ENCODE measurements around the gene MXD1. TPM values are rescaled to one million over a fixed set of nuclear protein-coding genes. Genes with fewer than 3 reads are reported as not detected.

MXD1 gene
- total and polyA plus RNA-seq, 2 of the 4 experiments (the other 2 are of a cell fraction), result 2.0 to 3.7 TPM

DNA sequence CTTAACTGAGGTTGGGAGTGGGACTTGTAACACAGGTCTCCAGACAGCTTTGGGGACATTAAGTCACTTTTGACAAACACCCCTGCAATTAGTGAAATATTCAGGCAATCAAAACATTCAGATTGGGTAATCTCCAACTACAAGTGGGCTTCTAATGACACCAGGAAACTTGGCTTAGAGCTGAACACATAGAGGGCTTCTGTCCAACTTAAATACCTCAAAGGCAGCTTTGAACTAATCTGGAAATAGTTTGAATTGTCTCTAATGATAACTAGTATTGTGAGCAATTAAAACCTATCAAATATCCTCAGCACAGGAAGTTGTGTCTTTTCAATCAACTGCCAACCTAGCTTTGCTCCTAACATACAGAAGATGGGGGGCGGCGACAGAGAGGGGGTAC, 51.6 kb downstream of the MXD1 start:
- Histone ChIP-seq H3K27me3 (ENCODE audit: control insufficient read depth, insufficient read depth, low read length) (peaks cover 8% of the 10 kb centered on the region; the same call in 1 of the 2 replicates), H3K4me1 (ENCODE audit: control insufficient read depth, insufficient read depth, low read length) (no peaks in the 10 kb centered on the region), H4K91ac (ENCODE audit: insufficient read depth, low read depth, low read length) (no peak overlapping the region), H3K4me2 (ENCODE audit: low read depth, low read length) (no peak overlapping the region), H2BK20ac (ENCODE audit: low read depth, low read length) (no peak overlapping the region), H3K4me3 (ENCODE audit: insufficient read depth, low read depth, low read length) (no peak overlapping the region), H2AFZ (replicated peaks; ENCODE audit: low read length, poor library complexity) (no peak overlapping the region), H3K4ac (ENCODE audit: low read depth, low read length) (no peak overlapping the region), H4K20me1 (ENCODE audit: insufficient read depth, low read length) (no peaks in the 10 kb centered on the region), H2BK120ac (ENCODE audit: low read depth, low read length) (no peak overlapping the region), H3K14ac (replicated peaks; ENCODE audit: low read depth, low read length) (no peak overlapping the region), H3K27ac (ENCODE audit: insufficient read depth, low read length) (no peak overlapping the region), H3K56ac (ENCODE audit: extremely low read depth, insufficient read depth, low read length) (no peak overlapping the region), H3K9me3 (ENCODE audit: control insufficient read depth, insufficient read depth, low read length) (no peaks in the 10 kb centered on the region), H2BK5ac (ENCODE audit: low read depth, low read length, poor library complexity, severe bottlenecking) (no peak overlapping the region), H2AK5ac (ENCODE audit: low read depth, low read length) (no peak overlapping the region), H2BK15ac (ENCODE audit: low read depth, low read length) (no peak overlapping the region), H4K8ac (ENCODE audit: low read depth in 2 of 2, low read length in 2 of 2) (no peak overlapping the region), H3K9ac (ENCODE audit: low read depth, low read length) (no peak overlapping the region), H3K18ac (ENCODE audit: low read depth, low read length) (no peak overlapping the region), H2AK9ac (replicated peaks; ENCODE audit: low read depth, low read length, poor library complexity) (no peak overlapping the region), H3K36me3 (ENCODE audit: control insufficient read depth, insufficient read depth, low read length) (no peaks in the 10 kb centered on the region), H3K9me1 (ENCODE audit: insufficient read depth, low read length) (no peaks in the 10 kb centered on the region), H3K23ac (ENCODE audit: low read depth, low read length) (no peak overlapping the region), H3K79me1 (ENCODE audit: low read depth in 1 of 2, low read length in 2 of 2) (no peaks in the 10 kb centered on the region), H4K5ac (ENCODE audit: low read depth, low read length) (no peak overlapping the region)
- no peak for DNase-seq
- BruUV-seq (replicated peaks), result no TSS peak
- ChIA-PET CTCF (no interaction called here), POLR2A (ENCODE audit: unreplicated experiment) (no interaction called here)
- TF ChIP-seq ELK1 (IDR thresholded peaks at IDR 0.05; ENCODE audit: borderline replicate concordance, low read depth, low read length), result no peak
- TF ChIP-seq NFE2L2 (IDR thresholded peaks at IDR 0.05; ENCODE audit: low read depth, low read length), result no peak
- no peak for TF ChIP-seq SMC3 (IDR thresholded peaks at IDR 0.05; ENCODE audit: low read depth, low read length)
- TF ChIP-seq CEBPB (IDR thresholded peaks at IDR 0.05; ENCODE audit: low read depth, low read length), result no peak
- no peak for TF ChIP-seq RFX5 (IDR thresholded peaks at IDR 0.05; ENCODE audit: low read depth, low read length)
- TF ChIP-seq MXI1 (IDR thresholded peaks at IDR 0.05; ENCODE audit: borderline replicate concordance, low read depth, low read length), result no peak
- TF ChIP-seq RAD21 (IDR thresholded peaks at IDR 0.05; ENCODE audit: low read length), result no peak
- TF ChIP-seq RCOR1 (IDR thresholded peaks at IDR 0.05; ENCODE audit: insufficient replicate concordance, low read length), result no peak
- TF ChIP-seq MAZ (IDR thresholded peaks at IDR 0.05; ENCODE audit: borderline replicate concordance, low read depth, low read length), result no peak
- no peak for TF ChIP-seq POLR2A (IDR thresholded peaks at IDR 0.05; ENCODE audit: low read depth, low read length)
- TF ChIP-seq, protein P1, sequence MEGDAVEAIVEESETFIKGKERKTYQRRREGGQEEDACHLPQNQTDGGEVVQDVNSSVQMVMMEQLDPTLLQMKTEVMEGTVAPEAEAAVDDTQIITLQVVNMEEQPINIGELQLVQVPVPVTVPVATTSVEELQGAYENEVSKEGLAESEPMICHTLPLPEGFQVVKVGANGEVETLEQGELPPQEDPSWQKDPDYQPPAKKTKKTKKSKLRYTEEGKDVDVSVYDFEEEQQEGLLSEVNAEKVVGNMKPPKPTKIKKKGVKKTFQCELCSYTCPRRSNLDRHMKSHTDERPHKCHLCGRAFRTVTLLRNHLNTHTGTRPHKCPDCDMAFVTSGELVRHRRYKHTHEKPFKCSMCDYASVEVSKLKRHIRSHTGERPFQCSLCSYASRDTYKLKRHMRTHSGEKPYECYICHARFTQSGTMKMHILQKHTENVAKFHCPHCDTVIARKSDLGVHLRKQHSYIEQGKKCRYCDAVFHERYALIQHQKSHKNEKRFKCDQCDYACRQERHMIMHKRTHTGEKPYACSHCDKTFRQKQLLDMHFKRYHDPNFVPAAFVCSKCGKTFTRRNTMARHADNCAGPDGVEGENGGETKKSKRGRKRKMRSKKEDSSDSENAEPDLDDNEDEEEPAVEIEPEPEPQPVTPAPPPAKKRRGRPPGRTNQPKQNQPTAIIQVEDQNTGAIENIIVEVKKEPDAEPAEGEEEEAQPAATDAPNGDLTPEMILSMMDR (conservative IDR thresholded peaks at IDR 0.05; ENCODE audit: low read depth, low read length), result no peak
- TF ChIP-seq USF2 (IDR thresholded peaks at IDR 0.05; ENCODE audit: low read depth, low read length), result no peak
- TF ChIP-seq CHD1 (IDR thresholded peaks at IDR 0.05; ENCODE audit: low read depth, low read length), result no peak
- TF ChIP-seq FOS (IDR thresholded peaks at IDR 0.05; ENCODE audit: low read depth, low read length), result no peak
- no peak for TF ChIP-seq BHLHE40 (IDR thresholded peaks at IDR 0.05; ENCODE audit: low read depth, low read length)
- TF ChIP-seq MAFK (IDR thresholded peaks at IDR 0.05; ENCODE audit: low read depth, low read length), result no peak
- in situ Hi-C loops (cut with MboI; ENCODE audit: low sequenced_read_pairs) (no loop called here), dilution Hi-C loops (cut with HindIII; ENCODE audit: low sequenced_read_pairs, unreplicated experiment) (no loop called here), intact Hi-C loops (cut with micrococcal nuclease) (no loop called here)
- ATAC-seq (ENCODE audit: low read depth), result no peak
- WGBS, 2 experiments (ENCODE audit: extremely low coverage in 2 of 2, insufficient read length in 1 of 2), result no CpG with 5 or more reads among the region's 2 CpGs
